Suppressor macrophage treated with lipopolysaccharide for 4 hours (primary cell): ENCODE data around the gene PAWR.

Experiments
- DNase-seq: peaks from one replicate; pipeline ENCODE4 v3.0.0-alpha.2; 2020

Gene PAWR

GRCh38 chr12:79690638-79691510, at the start of gene PAWR:
PAWR (minus strand) TSS chr12:79690964; CDS start chr12:79690244, 720 bp downstream.
- peak; percentile 15 for DNase-seq

- DNase-seq, result peak; percentile 49
These were observed 47.3 kb upstream of the PAWR start for GRCh38 chr12:79737875-79738718.

GRCh38 chr12:79732638-79733037, 41.9 kb upstream of the PAWR start:
- DNase-seq, result no peak

- no peak for DNase-seq
These were observed 35.2 kb upstream of the PAWR start for GRCh38 chr12:79725987-79726386.

GRCh38 chr12:79717006-79717405, 26.2 kb upstream of the PAWR start:
- no peak for DNase-seq

GRCh38 chr12:79715308-79715707, 24.5 kb upstream of the PAWR start:
- no peak for DNase-seq

GRCh38 chr12:79710707-79711483, 20.1 kb upstream of the PAWR start:
- no peak for DNase-seq

- no peak for DNase-seq
These were observed 17.1 kb upstream of the PAWR start for GRCh38 chr12:79707830-79708229.

- no peak for DNase-seq
These were observed 15.9 kb upstream of the PAWR start for GRCh38 chr12:79706676-79707075.

- DNase-seq, result no peak
These were observed 15.4 kb upstream of the PAWR start for GRCh38 chr12:79706156-79706555.

GRCh38 chr12:79698966-79699365, 8.2 kb upstream of the PAWR start:
- DNase-seq, result no peak

- DNase-seq, result no peak
These were observed 5.7 kb upstream of the PAWR start for GRCh38 chr12:79696416-79696815.

- no peak for DNase-seq
These were observed 2.3 kb upstream of the PAWR start for GRCh38 chr12:79692860-79693577.

GRCh38 chr12:79691511-79692248, 916 bp upstream of the PAWR start:
- DNase-seq, result no peak

- no peak for DNase-seq
These were observed 574 bp downstream of the PAWR start for GRCh38 chr12:79690142-79690637.

GRCh38 chr12:79689477-79690141, 1.2 kb downstream of the PAWR start:
- peak; percentile 20 for DNase-seq

- DNase-seq, result no peak
These were observed 1.7 kb downstream of the PAWR start for GRCh38 chr12:79689061-79689476.

- DNase-seq, result no peak
These were observed 2.2 kb downstream of the PAWR start for GRCh38 chr12:79688376-79689060.

- no peak for DNase-seq
These were observed 3.0 kb downstream of the PAWR start for GRCh38 chr12:79687711-79688260.

GRCh38 chr12:79686171-79686570, 4.6 kb downstream of the PAWR start:
- DNase-seq, result no peak
